Left kidney (tissue), 8 donors: Measurements from ENCODE around the gene MIA2. TPM values are rescaled to one million over a fixed set of nuclear protein-coding genes. Genes with fewer than 3 reads are reported as not detected.
"Not testable (repeated sequence)": the region's sequence is repeated elsewhere in the genome, so short reads cannot be mapped to it uniquely, and the experiment has no call there.

Experiments used
- DNase-seq: peaks from one replicate; pipeline ENCODE4 v3.0.0-alpha.2; 2013
- long read RNA-seq, 8 donors: transcript quantifications; one replicate each; lab custom pipeline, GENCODE V29; 2026
- polyA plus RNA-seq: library from polyadenylated mRNA; unstranded; fragments of 120-200 nt; gene quantifications from one replicate; pipeline ENCODE4 v1.2.1, GENCODE V29; 2013; ENCODE audit not compliant: insufficient read length

The MIA2 gene, protein sequence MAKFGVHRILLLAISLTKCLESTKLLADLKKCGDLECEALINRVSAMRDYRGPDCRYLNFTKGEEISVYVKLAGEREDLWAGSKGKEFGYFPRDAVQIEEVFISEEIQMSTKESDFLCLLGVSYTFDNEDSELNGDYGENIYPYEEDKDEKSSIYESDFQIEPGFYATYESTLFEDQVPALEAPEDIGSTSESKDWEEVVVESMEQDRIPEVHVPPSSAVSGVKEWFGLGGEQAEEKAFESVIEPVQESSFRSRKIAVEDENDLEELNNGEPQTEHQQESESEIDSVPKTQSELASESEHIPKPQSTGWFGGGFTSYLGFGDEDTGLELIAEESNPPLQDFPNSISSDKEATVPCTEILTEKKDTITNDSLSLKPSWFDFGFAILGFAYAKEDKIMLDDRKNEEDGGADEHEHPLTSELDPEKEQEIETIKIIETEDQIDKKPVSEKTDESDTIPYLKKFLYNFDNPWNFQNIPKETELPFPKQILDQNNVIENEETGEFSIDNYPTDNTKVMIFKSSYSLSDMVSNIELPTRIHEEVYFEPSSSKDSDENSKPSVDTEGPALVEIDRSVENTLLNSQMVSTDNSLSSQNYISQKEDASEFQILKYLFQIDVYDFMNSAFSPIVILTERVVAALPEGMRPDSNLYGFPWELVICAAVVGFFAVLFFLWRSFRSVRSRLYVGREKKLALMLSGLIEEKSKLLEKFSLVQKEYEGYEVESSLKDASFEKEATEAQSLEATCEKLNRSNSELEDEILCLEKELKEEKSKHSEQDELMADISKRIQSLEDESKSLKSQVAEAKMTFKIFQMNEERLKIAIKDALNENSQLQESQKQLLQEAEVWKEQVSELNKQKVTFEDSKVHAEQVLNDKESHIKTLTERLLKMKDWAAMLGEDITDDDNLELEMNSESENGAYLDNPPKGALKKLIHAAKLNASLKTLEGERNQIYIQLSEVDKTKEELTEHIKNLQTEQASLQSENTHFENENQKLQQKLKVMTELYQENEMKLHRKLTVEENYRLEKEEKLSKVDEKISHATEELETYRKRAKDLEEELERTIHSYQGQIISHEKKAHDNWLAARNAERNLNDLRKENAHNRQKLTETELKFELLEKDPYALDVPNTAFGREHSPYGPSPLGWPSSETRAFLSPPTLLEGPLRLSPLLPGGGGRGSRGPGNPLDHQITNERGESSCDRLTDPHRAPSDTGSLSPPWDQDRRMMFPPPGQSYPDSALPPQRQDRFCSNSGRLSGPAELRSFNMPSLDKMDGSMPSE (N-terminal part only)
- polyA plus RNA-seq, result 84.3 TPM
- long read RNA-seq, donor 1, partial matches to known transcripts, result 10 of 12 reads
- long read RNA-seq, donor 1, other reads (novel, unspliced or antisense), result 0 of 12 reads
- long read RNA-seq, donor 2, partial matches to known transcripts, result 14 of 15 reads
- long read RNA-seq, donor 2, other reads (novel, unspliced or antisense), result 0 of 15 reads
- long read RNA-seq, donor 3, partial matches to known transcripts, result 0 of 2 reads
- long read RNA-seq, donor 3, other reads (novel, unspliced or antisense), result 0 of 2 reads
- long read RNA-seq, donor 4, result 0 reads
- long read RNA-seq, donor 5, partial matches to known transcripts, result 24 of 27 reads
- long read RNA-seq, donor 5, other reads (novel, unspliced or antisense), result 0 of 27 reads
- long read RNA-seq, donor 6, partial matches to known transcripts, result 0 of 3 reads
- long read RNA-seq, donor 6, other reads (novel, unspliced or antisense), result 0 of 3 reads
- long read RNA-seq, donor 7, partial matches to known transcripts, result 6 of 9 reads
- long read RNA-seq, donor 7, other reads (novel, unspliced or antisense), result 0 of 9 reads
- long read RNA-seq, donor 8, partial matches to known transcripts, result 0 of 2 reads
- long read RNA-seq, donor 8, other reads (novel, unspliced or antisense), result 0 of 2 reads

DNA sequence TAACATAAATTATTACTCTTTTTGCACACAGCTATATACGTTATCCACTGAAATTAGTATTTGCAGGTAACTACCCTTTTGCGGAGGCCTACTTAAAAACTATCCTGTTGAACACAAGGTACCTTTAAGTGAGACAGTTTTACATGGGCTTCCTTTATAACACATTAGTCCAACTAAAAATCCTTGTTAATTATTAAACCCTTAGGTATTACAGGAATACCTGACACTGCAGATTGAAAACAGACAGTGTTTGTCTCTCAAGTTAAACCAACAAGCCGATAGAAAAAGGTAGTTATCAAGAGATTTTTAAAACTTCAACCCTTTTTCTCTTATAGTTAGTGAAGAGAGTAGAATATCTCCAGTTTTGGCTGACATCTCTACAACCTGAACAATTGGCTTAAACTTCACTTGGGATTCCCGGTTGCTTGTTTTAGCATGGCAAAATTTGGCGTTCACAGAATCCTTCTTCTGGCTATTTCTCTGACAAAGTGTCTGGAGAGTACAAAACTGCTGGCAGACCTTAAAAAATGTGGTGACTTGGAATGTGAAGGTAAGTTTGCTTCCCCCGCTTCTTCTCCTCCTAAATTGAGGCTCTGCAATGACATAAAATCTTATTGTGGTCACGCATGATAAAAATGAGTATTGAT lies at the start of gene MIA2:
MIA2 (plus strand) TSS at position 236 of the 647 bp plus-strand sequence; CDS start at position 436, 200 bp downstream.
- no peak for DNase-seq

DNA sequence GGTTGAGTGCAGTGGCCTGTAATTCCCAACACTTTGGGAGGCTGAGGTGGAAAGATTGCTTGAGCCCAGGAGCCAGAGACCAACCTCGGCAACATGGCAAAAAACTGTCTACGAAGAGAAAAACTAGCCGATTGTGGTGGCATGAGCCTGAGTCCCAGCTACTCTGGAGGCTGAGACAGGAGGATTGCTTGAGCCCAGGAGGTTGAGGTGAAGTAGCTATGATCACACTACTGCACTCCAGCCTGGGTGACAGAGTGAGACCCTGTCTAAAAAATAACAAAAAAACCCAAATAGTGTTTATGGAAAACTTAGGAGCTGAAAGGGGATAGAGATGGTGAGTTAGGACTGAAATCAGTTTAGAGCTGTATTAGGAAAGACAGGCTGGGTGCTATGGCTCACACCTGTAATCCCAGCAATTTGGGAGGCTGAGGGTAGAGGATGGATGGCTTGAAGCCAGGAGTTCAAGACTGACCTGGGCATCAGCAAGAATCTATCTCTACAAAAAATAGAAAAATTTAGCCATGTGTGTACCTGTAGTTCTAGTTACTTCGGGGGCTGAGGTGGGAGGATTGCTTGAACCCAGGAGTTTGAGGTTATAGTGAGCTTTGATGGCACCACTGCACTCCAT lies 49.0 kb upstream of the MIA2 start:
- DNase-seq, result no peak

DNA sequence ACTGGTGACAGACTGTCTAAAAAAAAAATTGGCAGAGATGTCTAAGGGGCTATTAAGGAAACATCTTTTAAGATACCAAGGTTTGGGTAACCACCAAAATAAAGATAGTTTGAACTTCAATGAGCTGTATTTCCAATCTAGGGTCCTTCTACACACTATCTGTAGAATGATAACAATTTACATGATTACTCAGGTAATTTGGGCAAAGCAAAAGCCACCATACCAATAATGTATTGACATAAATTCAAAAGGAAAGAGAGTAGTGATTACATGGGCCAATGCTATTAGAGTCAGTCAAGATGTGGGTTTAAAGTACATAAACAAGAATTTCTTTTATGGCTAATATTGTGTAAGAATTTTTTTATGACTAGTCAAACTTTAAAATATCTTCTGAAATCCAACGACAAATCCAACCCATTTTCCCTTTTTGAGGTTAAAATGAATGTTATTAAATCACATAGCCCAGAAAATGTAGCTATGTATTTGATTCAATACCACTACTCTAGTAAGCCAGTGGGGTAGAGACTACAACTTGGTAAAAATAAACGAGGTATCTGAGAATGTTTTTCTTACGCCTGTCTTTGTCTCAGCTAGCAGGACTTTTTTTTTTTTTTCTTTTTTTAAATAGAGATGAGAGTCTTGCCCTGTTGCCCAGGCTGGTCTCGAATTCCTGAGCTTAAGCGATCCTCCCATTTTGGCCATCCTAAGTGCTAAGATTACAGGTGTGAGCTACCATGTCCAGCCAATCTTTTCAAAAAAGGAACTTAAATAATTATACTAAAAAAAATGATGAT lies 48.3 kb upstream of the MIA2 start:
- no peak for DNase-seq

DNA sequence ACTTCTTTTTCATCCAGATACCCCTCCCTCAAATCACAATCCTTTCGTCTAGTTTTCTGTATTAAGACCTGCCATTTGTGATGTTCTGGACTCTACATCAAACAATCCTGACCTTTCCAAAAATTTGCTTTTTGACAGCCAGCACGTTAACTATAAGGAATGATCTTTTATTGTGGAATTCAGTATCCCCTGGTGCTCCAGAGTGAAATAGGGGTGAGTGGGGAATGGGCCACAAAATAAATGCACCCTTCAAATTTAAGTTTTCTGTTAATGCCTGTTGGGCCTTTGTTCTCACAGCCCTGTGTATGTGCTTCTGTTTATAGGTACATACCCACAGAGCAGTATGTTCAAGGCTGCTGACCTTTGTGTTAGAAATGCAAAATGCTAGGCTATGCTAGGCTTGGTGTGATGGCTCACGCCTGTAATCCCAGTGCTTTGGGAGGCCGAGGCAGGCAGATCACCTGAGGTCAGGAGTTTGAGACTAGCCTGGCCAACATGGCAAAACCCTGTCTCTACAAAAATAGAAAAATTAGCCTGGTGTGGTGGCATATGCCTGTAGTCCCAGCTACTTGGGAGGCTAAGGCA lies 46.7 kb upstream of the MIA2 start:
- DNase-seq, result no peak

DNA sequence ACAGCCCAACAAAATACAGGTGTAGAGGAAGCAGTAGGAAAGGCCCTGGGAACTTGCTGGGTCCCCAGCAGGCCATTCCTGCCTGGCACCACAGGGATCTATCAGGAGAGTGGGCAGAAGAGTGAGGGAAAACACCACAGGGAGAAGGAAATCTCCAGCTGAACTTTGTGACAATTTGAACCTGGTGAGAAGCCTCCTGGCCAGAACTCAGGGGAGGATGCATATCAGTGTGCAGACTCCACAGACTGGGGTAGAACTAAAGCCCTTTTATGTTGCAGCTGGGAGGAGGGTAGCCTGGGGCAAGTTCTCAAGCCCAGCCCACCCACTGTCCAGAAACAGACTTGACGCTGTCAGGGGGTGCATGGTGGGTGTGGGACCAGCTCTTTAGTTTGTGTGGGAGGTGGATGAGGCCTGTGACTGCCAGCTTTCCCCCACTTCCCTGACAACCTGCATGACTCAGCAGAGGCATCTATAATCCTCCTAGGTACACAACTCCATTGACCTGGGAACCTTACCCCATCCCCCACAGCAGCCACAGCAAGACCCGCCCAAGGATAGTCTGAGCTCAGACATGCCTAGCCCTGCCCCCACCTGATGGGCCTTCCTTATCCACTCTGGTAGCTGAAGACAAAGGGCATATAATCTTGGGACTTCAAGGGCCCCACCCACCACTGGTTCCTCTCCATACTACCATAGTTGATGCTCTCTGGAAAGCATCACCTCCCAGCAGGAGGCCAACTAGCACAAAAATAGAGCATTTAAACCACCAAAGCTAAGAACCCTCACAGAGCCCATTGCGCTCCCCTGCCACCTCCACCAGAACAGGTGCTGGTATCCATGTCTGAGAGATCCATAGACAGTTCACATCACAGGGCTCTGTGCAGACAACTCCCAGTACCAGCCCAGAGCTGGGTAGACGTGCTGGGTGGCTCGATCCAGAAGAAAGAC lies 29.8 kb upstream of the MIA2 start:
- no peak for DNase-seq

DNA sequence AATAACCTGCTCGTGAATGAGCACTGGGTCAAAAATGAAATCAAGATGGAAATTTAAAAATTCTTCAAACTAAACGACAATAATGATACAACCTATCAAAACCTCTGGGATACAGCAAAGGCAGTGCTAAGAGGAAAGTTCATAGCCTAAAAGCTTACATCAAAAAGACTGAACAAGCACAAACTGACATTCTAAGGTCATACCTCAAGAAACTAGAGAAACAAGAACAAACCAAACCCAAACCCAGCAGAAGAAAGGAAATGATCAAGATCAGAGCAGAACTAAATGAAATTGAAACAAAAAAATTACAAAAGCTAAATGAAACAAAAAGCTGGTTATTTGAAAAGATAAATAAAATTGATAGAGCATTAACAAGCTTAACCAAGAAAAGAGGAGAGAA lies 26.3 kb upstream of the MIA2 start:
- DNase-seq, result not testable (repeated sequence)

DNA sequence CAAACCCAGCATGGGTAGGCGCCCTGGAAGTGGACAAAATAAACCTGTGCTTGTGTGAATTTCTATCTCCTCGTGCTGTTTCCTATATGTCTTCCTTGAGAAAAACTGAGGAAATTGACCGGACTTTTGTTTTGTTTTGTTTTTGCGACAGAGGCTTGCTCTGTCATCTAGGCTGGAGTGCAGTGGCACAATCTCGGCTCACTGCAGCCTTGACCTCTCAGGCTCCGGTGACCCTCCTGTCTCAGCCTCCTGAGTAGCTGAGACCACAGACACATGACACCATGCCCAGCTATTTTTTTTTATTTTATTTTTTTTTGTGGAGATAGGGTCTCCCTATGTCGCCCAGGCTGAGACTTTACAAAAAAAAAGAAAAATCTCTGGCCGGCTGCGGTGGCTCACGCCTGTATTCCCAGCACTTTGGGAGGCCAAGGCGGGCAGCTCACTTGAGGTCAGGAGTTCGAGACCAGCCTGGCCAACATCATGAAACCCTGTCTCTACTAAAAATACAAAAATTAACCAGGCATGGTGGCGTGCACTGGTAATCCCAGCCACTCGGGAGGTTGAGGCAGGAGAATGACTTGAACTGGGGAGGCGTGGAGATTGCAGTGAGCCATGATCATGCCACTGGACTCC lies 22.5 kb upstream of the MIA2 start:
- no peak for DNase-seq

DNA sequence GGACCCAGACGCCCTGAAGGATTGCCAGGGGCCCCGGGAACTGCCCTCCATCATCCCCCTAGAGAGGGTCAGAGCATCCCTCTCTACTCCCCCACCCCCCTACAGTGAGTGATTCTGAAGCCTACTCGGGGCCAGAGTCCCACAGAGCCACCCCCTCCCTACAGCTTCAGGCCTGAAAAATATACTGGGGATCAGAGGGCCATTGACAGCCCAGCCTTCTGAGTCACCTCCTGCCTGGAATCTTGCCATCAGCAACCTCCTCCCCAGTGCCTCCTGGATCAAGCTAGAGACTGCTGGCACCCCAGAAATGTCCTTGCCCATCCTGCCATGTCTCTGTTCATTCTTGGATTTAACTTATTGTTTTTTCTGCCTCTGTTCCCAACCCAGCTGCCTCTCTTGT lies 21.7 kb upstream of the MIA2 start:
- no peak for DNase-seq

DNA sequence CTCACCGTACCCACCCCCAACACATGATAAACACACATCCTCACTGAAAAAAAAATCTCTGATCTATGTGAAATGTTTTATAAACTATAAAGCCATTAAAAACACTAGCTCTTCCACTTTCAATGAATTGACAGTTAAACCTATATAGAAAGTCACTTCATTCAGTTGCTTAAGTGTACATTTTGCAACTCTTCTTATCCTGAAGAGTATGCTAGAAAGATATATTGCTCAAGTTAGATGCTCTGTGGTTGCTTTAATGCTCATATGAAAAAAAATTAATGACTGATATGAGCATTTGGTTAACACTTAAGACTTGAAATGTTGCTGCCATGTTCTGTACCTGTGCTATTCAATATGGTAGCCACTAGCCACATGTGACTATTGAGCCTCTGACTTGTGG lies 21.0 kb upstream of the MIA2 start:
- no peak for DNase-seq

DNA sequence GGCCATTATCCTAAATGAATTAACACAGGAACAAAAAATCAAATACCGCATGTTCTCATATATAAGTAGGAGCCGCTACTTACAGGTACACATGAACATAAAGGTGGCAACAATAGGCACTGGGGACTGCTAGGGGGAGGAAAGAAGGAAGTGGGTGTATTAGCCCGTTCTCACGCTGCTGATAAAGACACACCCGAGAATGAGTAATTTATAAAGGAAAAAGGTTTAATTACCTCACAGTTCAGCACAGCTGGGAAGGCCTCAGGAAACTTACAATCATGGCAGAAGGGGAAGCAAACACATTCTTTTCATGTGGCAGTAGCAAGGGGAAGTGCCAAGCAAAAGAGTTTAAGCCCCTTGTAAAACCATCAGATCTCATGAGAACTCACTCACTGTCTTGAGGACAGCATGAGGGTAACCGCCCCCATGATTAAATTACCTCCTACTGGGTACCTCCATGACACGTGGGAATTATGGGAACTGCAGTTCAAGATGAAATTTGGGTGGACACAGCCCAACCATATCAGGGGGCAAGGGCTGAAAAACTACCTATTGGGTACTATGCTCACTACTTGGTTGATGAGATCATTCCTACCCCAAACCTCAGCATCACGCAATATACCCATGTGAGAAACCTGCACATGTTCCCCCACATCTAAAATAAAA lies 16.4 kb upstream of the MIA2 start:
- no peak for DNase-seq

DNA sequence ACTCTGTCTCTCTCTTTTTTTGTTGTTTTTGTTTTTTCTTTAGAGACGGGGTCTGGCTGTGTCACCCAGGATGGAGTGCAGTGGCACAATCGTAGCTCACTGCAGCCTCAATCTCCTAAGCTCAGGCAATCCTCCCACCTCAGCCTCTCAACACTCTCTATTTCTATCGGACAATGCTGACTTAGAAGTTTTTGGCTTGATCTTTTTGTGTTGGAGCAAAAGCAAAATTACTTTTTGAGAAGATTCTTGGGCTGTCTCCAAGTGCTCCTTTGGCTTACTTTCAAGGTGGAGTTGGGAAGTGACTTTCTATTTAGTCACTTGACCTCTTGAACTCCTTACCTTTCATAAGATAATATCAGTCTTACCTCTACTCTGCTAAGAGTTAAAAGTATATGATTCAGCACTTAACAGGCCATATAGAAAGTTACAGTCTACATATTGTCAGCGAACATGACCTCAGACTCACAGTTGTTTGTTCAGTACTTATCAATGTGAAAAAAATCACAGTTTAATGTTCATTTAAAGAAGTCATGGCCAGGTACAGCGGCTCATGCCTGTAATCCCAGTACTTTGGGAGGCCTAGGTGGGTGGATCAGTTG lies 15.4 kb upstream of the MIA2 start:
- DNase-seq, result no peak

DNA sequence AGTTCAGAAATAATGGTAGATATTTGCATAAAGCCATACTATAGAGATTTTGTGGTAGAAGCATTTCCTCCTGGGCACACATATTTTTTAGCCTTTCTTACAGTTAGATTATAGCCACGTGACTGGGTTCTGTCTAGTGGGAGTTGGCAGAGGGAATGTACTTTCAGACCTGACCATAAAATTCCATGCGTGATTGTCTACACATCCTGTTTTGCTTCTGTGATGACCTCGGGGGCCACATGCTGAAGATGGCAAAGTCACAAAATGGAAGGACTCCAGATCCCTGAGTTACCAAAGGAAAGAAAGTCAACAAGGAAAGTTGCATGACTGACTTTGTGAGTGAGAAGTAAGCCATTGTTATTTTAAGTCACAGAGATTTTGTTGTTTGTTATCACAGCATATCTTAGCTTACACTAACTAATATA lies 14.6 kb upstream of the MIA2 start:
- DNase-seq, result no peak

DNA sequence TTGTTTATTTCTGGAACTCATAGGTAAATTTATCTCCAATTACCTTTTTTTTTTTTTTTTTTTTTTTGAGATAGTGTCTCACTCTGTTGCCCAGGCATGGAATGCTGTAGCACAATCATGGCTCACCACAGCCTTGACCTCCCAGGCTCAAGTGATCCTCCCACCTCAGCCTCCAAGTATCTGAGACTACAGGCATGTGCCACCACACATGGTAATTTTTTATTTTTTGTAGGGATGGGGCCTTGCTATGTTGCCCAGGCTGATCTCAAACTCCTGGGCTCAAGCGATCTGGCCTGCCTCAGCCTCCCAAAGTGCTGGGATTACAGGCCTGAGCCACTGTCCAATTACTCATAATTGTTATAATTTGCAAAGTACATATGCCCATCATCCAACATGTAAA lies 13.2 kb upstream of the MIA2 start:
- not testable (repeated sequence) for DNase-seq

DNA sequence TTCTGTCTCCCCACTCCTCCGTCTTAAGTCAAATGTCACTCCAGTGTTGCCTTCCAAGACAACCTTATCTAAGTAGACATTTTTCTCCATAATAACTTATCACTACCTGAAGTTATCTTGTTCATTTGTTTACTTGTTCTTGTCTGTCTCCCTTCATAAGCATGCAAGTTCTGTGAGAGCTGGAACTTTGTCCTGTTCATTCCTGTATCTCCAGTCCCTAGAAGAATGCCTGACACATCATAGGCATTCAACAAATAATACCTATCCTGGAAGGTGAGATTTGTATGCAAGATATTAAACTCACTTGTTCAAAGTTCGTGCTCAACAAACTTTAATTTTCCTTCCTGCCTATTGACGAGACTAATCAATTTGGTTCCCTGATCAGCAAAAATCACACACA lies 5.7 kb upstream of the MIA2 start:
- DNase-seq, result no peak

DNA sequence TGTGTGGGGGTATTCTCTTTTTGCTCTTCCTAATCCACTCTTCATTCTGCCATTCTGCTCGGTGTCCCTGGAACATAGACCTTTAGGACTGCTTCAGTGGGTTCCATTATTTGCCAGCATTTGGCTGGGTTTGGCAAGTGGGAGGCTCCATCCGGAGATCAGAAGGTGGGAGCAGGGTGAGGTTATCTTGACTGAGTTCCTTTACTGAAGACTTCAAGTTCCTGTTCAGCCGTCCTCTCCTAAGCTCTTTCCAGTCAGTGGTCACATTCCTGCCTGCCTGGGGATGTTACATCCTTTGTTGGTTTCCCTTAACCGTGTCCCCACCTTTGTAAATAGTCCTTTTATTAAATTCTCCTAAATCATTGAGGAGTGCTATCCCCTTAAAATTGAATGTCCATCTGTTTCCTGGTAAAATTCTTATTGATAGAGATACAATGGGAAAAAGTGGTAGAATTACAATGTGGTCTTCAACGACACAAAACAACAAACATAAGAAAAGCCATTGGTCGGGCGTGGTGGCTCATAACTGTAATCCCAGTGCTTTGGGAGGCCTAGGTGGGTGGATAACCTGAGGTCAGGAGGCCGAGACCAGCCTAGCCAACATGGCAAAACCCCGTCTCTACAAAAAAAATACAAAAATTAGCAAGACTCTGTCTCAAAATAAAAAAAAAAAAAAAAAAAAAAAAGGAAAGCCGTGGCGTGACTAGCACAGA lies 5.0 kb upstream of the MIA2 start:
- no peak for DNase-seq
